Lower leg skin (tissue), 4 donors: ENCODE measurements around the gene ADCYAP1R1. TPM values are rescaled to one million over a fixed set of nuclear protein-coding genes. Genes with fewer than 3 reads are reported as not detected.

Experiments
- DNase-seq, 2 donors: peaks; one replicate each; pipeline ENCODE4 v3.0.0-alpha.2; 2019; ENCODE audit warnings: low spot score in 2 of 2
- H3K4me3 ChIP-seq: fragments of 200-600 bp; sonication (generic); 2 replicates; pipeline ENCODE4 v1.5.1; 2017; ENCODE audit warnings: mild to moderate bottlenecking, low read depth; ENCODE audit not compliant: poor library complexity, severe bottlenecking
- CTCF ChIP-seq, 3 donors: fragments of 450-650 bp; IDR thresholded peaks; one replicate each; pipeline ENCODE4 v1.5.1; 2016; ENCODE audit warnings: antibody characterized with exemption in 3 of 3, mild to moderate bottlenecking in 3 of 3, moderate library complexity in 2 of 3
- POLR2A ChIP-seq, 2 donors: fragments of 450-650 bp; IDR thresholded peaks; one replicate each; pipeline ENCODE4 v1.6.1; 2016 to 2017; ENCODE audit warnings: antibody characterized with exemption in 2 of 2, mild to moderate bottlenecking in 1 of 2, moderate library complexity in 1 of 2
- WGBS, 2 donors: methylation state at CpG; one replicate each; pipeline ENCODE4 v1.1.5; 2018; 5-methylcytosine and 5-hydroxymethylcytosine counted together
- intact Hi-C: fragments of 100-400 bp; cut with DNase I; formaldehyde crosslinking; loops from one replicate; pipeline ENCODE4 v1.15.0; 2023; ENCODE audit warnings: low total_unique reads
- total RNA-seq, 4 donors: library from RNA; depleted of rRNA; stranded (reverse); fragments of >200 nt; gene quantifications; one replicate each; pipeline ENCODE4 v1.1.0, GENCODE V29; 2016

Gene ADCYAP1R1
- total RNA-seq, 4 donors from 2014 or later: 0.52 to 1.2 TPM; not detected in 2

- intact Hi-C loops: no loop called here
- H3K4me3 ChIP-seq: no peak overlapping the region
- TF ChIP-seq POLR2A (IDR thresholded peaks at IDR 0.05) (no peak), CTCF (IDR thresholded peaks at IDR 0.05) (no peak)
- no peak for DNase-seq
- 50 to 66% methylated on average over 5 of the region's 5 CpGs for WGBS, 2 donors
Measured at GRCh38 chr7:31007634-31008033, 44.5 kb upstream of the ADCYAP1R1 start.

- WGBS, 2 donors: 79 to 83% methylated on average over 3 of the region's 3 CpGs
- H3K4me3 ChIP-seq: no peak overlapping the region
- intact Hi-C loops: no loop called here
- no peak for DNase-seq
- TF ChIP-seq POLR2A (IDR thresholded peaks at IDR 0.05) (no peak), CTCF (IDR thresholded peaks at IDR 0.05) (no peak)
Measured at GRCh38 chr7:31014826-31015225, 37.3 kb upstream of the ADCYAP1R1 start.

GRCh38 chr7:31017032-31017675, 35.0 kb upstream of the ADCYAP1R1 start:
- intact Hi-C loops: no loop called here

GRCh38 chr7:31017721-31018120, 34.4 kb upstream of the ADCYAP1R1 start:
- intact Hi-C loops: no loop called here
- 78 to 92% methylated on average over 5 of the region's 5 CpGs for WGBS, 2 donors
- DNase-seq: no peak
- no peak overlapping the region for H3K4me3 ChIP-seq
- TF ChIP-seq POLR2A (IDR thresholded peaks at IDR 0.05) (no peak), CTCF (IDR thresholded peaks at IDR 0.05) (no peak)

More at GRCh38 chr7:31017032-31017675, 35.0 kb upstream of the ADCYAP1R1 start:
- 66 to 81% methylated on average over 7 of the region's 7 CpGs for WGBS, 2 donors
- DNase-seq: no peak
- no peak for TF ChIP-seq CTCF (IDR thresholded peaks at IDR 0.05)
- no peak for TF ChIP-seq POLR2A (IDR thresholded peaks at IDR 0.05)
- no peak overlapping the region for H3K4me3 ChIP-seq

GRCh38 chr7:31019509-31019908, 32.6 kb upstream of the ADCYAP1R1 start:
- TF ChIP-seq CTCF (IDR thresholded peaks at IDR 0.05): no peak
- TF ChIP-seq POLR2A (IDR thresholded peaks at IDR 0.05): no peak
- H3K4me3 ChIP-seq: no peak overlapping the region
- DNase-seq: no peak
- intact Hi-C loops: no loop called here
- 75 to 100% methylated on average over 1 of the region's 1 CpG for WGBS, 2 donors

GRCh38 chr7:31020161-31020560, 31.9 kb upstream of the ADCYAP1R1 start:
- intact Hi-C loops: no loop called here
- no peak overlapping the region for H3K4me3 ChIP-seq
- no peak for DNase-seq
- TF ChIP-seq POLR2A (IDR thresholded peaks at IDR 0.05) (no peak), CTCF (IDR thresholded peaks at IDR 0.05) (no peak)
- 81 to 89% methylated on average over 3 of the region's 3 CpGs for WGBS, 2 donors
